Measurements from ENCODE around the gene EHD3.
"Not testable (repeated sequence)": the region's sequence is repeated elsewhere in the genome, so short reads cannot be mapped to it uniquely, and the experiment has no call there.

Gene EHD3

GRCh38 chr2:31256611-31257382 is 22.8 kb downstream of the EHD3 start:
- no peak for DNase-seq

- DNase-seq, result no peak
Observed at GRCh38 chr2:31258351-31258750, 24.4 kb downstream of the EHD3 start.

- DNase-seq, result no peak
Observed at GRCh38 chr2:31259075-31259474, 25.1 kb downstream of the EHD3 start.

DNA sequence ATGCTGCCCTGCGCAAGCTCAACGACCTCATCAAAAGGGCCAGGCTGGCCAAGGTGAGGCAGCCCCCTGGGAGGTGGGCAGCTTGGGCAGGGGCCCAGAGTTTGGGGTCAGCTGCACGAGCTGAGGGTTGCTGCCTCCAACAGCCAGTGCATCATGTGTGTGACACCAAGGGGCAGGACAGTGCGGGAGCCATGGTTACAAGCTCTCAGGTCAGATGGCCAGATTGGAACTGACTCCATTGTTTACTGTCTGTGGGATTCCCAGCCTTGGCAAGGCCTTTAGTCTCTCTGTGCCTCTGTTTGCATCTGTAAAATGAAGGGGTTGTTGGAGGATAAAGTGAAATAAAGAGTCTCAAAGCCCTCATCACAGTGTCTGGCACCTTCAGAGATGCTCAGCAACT is 26.9 kb downstream of the EHD3 start:
- no peak for DNase-seq

DNA sequence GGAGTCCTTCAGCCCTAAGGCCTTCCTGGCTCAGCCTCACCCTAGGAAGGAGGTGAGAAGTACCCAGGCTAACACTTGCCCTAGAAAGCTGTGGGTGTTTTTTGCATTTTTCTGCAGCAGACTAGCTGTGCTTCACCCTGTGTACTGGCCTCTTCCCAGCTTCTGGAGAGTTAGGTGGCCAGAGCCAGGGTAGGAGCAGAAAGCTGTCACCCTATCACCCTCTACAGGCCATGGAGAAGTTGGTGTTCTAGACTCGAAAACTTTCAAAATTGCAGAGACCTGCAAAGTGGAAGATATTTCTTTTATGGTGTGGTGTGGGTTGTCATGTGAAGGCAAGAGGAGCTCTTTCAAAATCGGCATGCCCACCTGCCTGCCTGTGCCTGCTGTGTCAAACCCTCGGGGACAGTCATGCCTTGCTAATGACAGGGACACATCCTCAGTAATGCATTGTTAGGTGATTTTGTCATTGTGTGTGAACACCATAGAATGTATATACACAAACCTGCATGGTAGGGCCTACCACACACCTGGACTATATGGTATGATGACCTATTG is 29.8 kb downstream of the EHD3 start:
- DNase-seq, result no peak

DNA sequence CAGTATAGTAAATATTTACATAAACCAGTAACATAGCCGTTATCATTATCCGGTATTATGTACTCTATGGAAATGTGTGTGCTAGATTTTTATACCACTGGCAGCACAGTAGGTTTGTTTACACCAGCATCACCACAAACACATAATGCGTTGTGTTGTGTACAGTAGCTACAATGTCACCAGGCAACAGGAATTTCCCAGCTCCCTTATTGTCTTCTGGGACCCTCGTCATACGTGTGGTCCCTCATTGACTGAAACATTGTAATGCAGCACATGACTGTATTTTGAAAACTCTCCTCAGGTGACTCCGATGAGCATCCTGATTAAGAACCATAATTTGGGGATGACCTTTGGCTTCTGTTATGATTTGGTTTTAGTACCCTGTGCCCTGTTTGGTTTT is 31.3 kb downstream of the EHD3 start:
- no peak for DNase-seq

- DNase-seq, result no peak
Observed at GRCh38 chr2:31266804-31267203, 32.9 kb downstream of the EHD3 start.

GRCh38 chr2:31267437-31268120 is 33.6 kb downstream of the EHD3 start:
- no peak for DNase-seq

DNA sequence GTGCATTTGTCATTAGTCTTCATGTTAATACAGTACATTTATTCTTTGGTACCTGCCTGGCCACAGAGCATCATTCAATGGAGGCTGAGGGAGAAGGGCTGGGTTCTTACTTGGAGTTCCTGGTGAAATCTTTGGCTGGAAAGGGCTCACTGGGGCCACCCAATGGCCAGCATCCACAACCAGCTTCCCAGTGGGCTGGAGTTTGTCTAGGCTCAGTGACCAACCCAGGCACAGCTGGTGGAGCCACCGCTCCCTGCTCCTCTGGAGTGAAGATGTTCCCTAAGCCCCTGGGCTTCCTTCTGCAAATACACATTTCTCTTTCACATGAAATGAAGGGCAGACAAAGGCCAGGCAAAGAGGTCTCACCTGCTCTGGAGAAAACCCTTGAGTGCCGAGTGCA is 34.4 kb downstream of the EHD3 start:
- DNase-seq, result no peak

DNA sequence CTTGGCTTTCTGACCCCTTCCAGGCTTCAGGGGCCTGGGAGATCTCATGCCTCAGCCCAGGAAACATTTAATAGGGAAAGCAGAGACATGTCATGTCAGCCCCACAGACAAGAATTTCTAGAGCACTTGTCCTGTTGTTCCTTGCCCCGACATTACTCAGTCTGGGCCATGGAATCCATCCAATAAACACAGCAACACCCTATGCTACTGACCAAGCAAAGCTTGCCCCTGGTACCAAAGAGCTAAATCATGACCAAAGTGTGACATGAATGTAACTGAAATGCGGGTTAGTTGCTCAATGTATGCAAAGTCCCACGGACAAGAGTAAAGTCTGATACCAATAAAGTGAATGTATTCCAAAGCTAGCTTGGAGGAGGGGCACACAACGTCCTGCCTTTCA is 35.1 kb downstream of the EHD3 start:
- DNase-seq, result no peak

GRCh38 chr2:31270131-31270530 is 36.2 kb downstream of the EHD3 start:
- DNase-seq, result no peak

DNA sequence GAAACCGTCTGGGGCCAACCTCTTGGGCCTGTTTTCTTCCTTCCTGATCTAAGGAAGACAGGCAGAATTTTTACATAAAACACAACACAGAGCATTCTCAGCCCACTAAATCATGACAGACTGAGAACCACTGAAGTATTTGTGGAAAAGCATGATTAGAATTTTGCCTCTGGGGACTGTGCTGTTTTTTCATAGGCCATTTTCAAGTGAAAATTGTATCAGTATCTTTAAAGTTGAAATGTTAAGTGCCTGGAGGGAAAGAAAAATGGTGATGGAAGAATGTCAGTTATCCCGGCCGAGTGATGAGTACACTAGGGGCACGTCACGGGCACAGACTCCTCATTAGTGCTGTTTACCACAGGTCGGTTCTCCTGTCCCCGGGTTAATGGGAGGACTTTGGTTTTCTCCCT is 36.9 kb downstream of the EHD3 start:
- no peak for DNase-seq

DNA sequence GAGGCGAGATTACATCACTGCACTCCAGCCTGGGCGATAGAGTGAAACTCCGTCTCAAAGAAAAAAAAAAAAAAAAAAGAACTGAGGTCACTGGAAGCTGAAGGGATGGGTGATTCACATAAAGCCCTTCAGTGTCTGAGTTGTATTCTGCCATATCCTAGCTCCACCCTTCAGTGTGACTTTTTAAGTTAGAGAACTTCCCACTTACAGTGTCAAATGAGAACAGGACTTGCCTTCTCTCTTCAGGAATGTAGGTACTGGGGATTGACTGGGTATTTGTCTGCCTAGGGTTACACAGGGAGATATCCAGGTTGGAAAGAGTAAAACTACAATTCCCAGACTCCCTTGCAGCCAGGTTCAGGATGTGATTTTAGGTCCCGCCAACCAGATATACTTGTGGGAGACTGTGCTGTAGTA is 37.9 kb downstream of the EHD3 start:
- no peak for DNase-seq

- no peak for DNase-seq
Observed at GRCh38 chr2:31274401-31275075, 40.6 kb downstream of the EHD3 start.

GRCh38 chr2:31275976-31276375 is 42.0 kb downstream of the EHD3 start:
- DNase-seq, result no peak

DNA sequence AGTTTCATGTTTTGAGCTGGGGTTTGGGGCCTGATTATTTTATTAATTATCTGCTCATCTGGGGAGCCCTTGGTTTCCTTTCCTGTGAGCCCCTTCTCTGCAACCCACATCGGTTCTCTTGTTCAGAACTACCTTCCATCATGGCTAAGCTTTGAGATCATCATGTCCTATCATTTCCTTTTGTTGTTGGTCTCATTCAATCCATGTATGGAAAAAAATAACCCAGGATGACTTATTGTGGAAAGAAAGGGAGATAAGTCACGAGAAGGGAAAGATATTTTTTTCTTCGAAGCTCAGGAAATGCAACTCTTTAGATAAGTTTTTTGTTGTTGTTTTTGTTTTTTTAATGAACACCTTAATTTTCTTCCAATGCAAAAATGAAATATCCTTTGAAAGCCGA is 43.7 kb downstream of the EHD3 start:
- DNase-seq, result no peak

- no peak for DNase-seq
Observed at GRCh38 chr2:31282634-31283033, 48.7 kb downstream of the EHD3 start.

GRCh38 chr2:31283193-31283919 is 49.4 kb downstream of the EHD3 start:
- not testable (repeated sequence) for DNase-seq

DNA sequence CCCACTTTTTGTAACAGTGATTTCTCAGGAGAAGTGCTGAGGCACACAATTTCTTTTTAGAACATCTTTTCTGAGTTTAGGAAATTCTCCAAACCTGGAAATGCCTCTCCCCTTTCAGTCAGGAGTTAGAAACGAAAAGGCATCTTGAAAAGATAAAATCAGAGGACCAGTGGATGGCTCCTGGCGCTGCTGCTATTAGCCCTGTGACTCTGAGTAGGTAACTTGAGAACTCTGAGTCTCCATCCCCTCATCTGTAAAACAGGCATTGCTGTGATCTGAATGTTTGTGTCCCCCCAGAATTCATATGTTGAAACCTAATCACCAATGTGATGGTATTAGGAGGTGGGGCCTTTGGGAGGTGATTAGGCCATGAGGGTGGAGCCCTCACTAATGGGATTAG is 50.2 kb downstream of the EHD3 start:
- DNase-seq, result no peak

GRCh38 chr2:31286230-31286629 is 52.3 kb downstream of the EHD3 start:
- no peak for DNase-seq

- no peak for DNase-seq
Observed at GRCh38 chr2:31286961-31287550, 53.1 kb downstream of the EHD3 start.

DNA sequence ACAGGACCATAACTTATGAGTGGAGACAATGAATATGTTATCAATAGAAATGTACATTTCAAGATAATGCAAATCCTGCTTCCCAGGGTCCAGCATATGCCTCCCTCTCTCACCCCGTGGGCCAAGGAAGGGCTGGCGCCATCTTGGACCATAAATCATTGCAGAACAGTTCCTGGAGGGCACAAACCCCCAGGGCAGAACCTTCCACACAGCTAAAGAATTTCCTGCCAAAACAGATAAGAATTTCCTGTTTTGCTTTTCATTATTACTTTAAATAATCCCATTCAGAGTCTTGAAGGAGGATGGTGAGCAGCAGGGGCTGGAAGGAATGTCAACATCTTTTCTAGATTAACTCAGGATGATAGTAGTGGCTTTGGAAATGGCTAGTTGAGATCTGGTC is 53.7 kb downstream of the EHD3 start:
- no peak for DNase-seq

DNA sequence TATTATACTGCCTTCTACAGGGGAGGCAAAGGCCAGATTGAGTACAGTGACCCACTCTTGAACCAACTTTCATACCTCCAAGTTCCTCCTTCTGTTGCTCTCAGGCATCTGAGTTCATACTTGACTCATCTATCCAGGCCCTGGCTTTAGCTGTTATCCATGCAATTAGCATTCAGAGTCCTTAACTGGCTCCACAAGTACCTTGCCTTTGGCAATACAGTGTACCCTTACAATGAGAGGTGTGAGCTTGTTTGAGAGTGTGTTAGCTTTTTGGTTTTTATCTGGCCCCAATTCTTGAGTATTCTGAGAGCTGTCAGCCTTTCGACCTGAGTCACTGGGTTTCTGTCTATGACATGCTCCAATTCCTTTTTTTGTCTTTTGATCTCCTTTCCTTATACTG is 60.2 kb downstream of the EHD3 start:
- DNase-seq, result no peak
